Neural progenitor cell (in vitro differentiated cells): Measurements from ENCODE around the gene ZNF691. TPM values are rescaled to one million over a fixed set of nuclear protein-coding genes. Genes with fewer than 3 reads are reported as not detected.
"Not testable (repeated sequence)": the region's sequence is repeated elsewhere in the genome, so short reads cannot be mapped to it uniquely, and the experiment has no call there.

ENCODE experiments used
- DNase-seq: peaks from one replicate; pipeline ENCODE4 v3.0.0-alpha.2; 2016; ENCODE audit warnings: low spot score
- H2AFZ ChIP-seq: fragments of 200-600 bp; sonication (generic); replicated peaks from 2 replicates; pipeline ENCODE4 v1.6.1; 2016; ENCODE audit warnings: antibody characterized with exemption
- H3F3A ChIP-seq: fragments of 200-600 bp; sonication (generic); 2 replicates; pipeline ENCODE4 v1.6.1; 2016; ENCODE audit warnings: antibody characterized with exemption, low read depth
- H3K27ac ChIP-seq: fragments of 200-600 bp; sonication (generic); 2 replicates; pipeline ENCODE4 v1.5.1; 2016; ENCODE audit warnings: mild to moderate bottlenecking
- H3K27me3 ChIP-seq: fragments of 200-600 bp; sonication (generic); 2 replicates; pipeline ENCODE4 v1.6.1; 2016; ENCODE audit warnings: mild to moderate bottlenecking, moderate library complexity
- H3K36me3 ChIP-seq: fragments of 200-600 bp; sonication (generic); 2 replicates; pipeline ENCODE4 v1.5.1; 2016
- H3K4me1 ChIP-seq: fragments of 200-600 bp; sonication (generic); 2 replicates; pipeline ENCODE4 v1.6.1; 2016; ENCODE audit warnings: mixed run types
- H3K4me2 ChIP-seq: fragments of 200-600 bp; sonication (generic); 2 replicates; pipeline ENCODE4 v1.6.1; 2016
- H3K4me3 ChIP-seq: fragments of 200-600 bp; sonication (generic); 2 replicates; pipeline ENCODE4 v1.5.1; 2016
- H3K79me2 ChIP-seq: fragments of 200-600 bp; sonication (generic); 2 replicates; pipeline ENCODE4 v1.6.1; 2016; ENCODE audit warnings: low read depth
- H3K9ac ChIP-seq: fragments of 200-600 bp; sonication (generic); 2 replicates; pipeline ENCODE4 v1.6.1; 2016
- H3K9me3 ChIP-seq: fragments of 200-600 bp; sonication (generic); 2 replicates; pipeline ENCODE4 v1.5.1; 2016; ENCODE audit warnings: low read depth
- H4K20me1 ChIP-seq: fragments of 200-600 bp; sonication (generic); 2 replicates; pipeline ENCODE4 v1.6.1; 2016; ENCODE audit warnings: low read depth
- H3K27ac Mint-ChIP-seq: 3 replicates; pipeline ENCODE4 v1.8.0; 2021; ENCODE audit warnings: mixed read lengths
- H3K27me3 Mint-ChIP-seq: 2 replicates; pipeline ENCODE4 v1.8.0; 2022; ENCODE audit warnings: low read depth, mild to moderate bottlenecking, inconsistent platforms, moderate library complexity, mixed read lengths; ENCODE audit not compliant: insufficient read depth
- H3K36me3 Mint-ChIP-seq: 3 replicates; pipeline ENCODE4 v1.8.0; 2021; ENCODE audit warnings: mixed read lengths
- H3K4me1 Mint-ChIP-seq: 3 replicates; pipeline ENCODE4 v1.8.0; 2021; ENCODE audit warnings: mixed read lengths
- H3K4me3 Mint-ChIP-seq: 3 replicates; pipeline ENCODE4 v1.8.0; 2021; ENCODE audit warnings: mild to moderate bottlenecking, moderate library complexity, mixed read lengths
- H3K9me3 Mint-ChIP-seq: 3 replicates; pipeline ENCODE4 v1.8.0; 2020; ENCODE audit warnings: mixed read lengths
- EZH2 ChIP-seq: fragments of 200-600 bp; sonication (generic); IDR thresholded peaks from 2 replicates; pipeline ENCODE4 v1.6.1; 2017; ENCODE audit warnings: antibody characterized with exemption, mild to moderate bottlenecking, moderate library complexity
- EZH2phosphoT487 ChIP-seq: fragments of 200-600 bp; sonication (generic); IDR thresholded peaks from 2 replicates; pipeline ENCODE4 v1.6.1; 2017; ENCODE audit warnings: antibody characterized with exemption
- total RNA-seq: library from RNA; depleted of rRNA; stranded (reverse); fragments of >200 nt; gene quantifications from 2 replicates; pipeline ENCODE4 v1.2.3, GENCODE V29; 2015; ENCODE audit warnings: low replicate concordance
- TF ChIP-seq, protein P1 (sequence below): fragments of 200-600 bp; sonication (generic); IDR thresholded peaks from 2 replicates; pipeline ENCODE4 v1.5.1; 2017; ENCODE audit warnings: antibody characterized with exemption, mild to moderate bottlenecking

Gene ZNF691
- total RNA-seq, 1 donor from 2014 or later: 17.6 TPM

DNA sequence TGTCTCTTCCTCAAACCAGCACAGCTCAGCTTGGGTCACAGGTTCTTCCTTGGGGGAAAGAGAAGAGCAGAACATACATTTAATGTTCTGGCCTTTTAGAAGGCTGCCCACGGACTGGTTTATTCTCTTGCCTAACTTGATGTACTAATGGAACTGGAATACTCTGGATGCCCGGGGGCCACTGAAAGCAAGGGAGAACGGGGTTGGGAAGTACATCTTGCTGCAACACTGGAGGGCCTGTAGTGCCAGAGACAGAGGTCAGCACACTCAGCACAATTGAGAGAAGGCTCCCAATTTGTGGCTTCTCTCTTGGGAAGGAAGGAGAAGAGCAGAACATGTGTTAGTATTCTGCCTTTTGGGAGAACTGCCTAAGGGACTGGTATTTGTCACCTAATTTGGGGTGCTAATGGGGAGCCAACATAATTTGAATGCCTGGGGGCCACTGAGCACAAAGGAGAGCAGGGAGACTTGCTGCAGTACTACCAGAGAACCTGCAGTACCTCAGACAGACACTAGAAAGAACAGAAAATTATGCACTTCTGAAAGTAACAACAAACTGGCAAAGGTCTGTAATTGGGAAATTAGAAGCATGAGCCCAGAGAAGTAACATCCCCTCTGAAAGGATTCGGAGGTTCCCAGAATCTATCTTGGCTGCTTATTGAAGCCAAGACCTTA, 14.1 kb downstream of the ZNF691 start:
- Histone ChIP-seq H3K4me1 (no peaks in the 10 kb centered on the region), H3K4me3 (no peak overlapping the region), H3K79me2 (no peaks in the 10 kb centered on the region), H2AFZ (no peak overlapping the region), H3K9ac (no peak overlapping the region), H4K20me1 (no peaks in the 10 kb centered on the region), H3K27me3 (no peaks in the 10 kb centered on the region), H3K4me2 (no peak overlapping the region), H3K36me3 (no peaks in the 10 kb centered on the region), H3K9me3 (no peaks in the 10 kb centered on the region), H3K27ac (no peak overlapping the region), H3F3A (no peaks in the 10 kb centered on the region)
- Mint-ChIP-seq H3K27me3 (peaks cover 5% of the 10 kb centered on the region), H3K4me1 (peaks cover 6% of the 10 kb centered on the region), H3K36me3 (peaks cover 33% of the 10 kb centered on the region), H3K4me3 (no peak overlapping the region), H3K27ac (no peak overlapping the region), H3K9me3 (peaks cover 59% of the 10 kb centered on the region)
- DNase-seq: no peak
- no peak for TF ChIP-seq EZH2
- no peak for TF ChIP-seq EZH2phosphoT487
- TF ChIP-seq, protein P1, sequence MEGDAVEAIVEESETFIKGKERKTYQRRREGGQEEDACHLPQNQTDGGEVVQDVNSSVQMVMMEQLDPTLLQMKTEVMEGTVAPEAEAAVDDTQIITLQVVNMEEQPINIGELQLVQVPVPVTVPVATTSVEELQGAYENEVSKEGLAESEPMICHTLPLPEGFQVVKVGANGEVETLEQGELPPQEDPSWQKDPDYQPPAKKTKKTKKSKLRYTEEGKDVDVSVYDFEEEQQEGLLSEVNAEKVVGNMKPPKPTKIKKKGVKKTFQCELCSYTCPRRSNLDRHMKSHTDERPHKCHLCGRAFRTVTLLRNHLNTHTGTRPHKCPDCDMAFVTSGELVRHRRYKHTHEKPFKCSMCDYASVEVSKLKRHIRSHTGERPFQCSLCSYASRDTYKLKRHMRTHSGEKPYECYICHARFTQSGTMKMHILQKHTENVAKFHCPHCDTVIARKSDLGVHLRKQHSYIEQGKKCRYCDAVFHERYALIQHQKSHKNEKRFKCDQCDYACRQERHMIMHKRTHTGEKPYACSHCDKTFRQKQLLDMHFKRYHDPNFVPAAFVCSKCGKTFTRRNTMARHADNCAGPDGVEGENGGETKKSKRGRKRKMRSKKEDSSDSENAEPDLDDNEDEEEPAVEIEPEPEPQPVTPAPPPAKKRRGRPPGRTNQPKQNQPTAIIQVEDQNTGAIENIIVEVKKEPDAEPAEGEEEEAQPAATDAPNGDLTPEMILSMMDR: no peak

DNA sequence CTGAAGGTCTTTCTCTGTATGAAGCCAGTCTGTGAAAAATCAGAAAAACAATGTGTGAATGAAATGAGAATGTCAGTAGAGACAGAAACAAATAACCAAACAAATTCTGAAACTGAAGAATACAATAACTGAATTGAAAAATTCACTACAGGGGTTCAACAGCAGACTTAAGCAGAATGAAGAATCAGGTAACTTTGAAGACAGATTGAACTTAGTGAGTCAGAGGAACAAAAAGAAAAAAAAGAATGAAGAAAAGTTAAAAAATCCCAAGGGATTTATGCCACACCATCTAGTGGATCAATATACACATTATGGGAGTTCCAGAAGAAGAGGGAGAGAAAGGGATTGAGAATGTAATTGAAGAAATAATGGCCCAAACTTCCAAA, 14.6 kb downstream of the ZNF691 start:
- peaks cover 5% of the 10 kb centered on the region for H3K27me3 Mint-ChIP-seq
- no peaks in the 10 kb centered on the region for H4K20me1 ChIP-seq
- H3K4me1 Mint-ChIP-seq: peaks cover 6% of the 10 kb centered on the region
- H2AFZ ChIP-seq: no peak overlapping the region
- no peak for DNase-seq
- no peaks in the 10 kb centered on the region for H3K79me2 ChIP-seq
- H3F3A ChIP-seq: no peaks in the 10 kb centered on the region
- H3K27me3 ChIP-seq: no peaks in the 10 kb centered on the region
- no peak overlapping the region for H3K27ac ChIP-seq
- H3K36me3 Mint-ChIP-seq: peaks cover 29% of the 10 kb centered on the region
- H3K9ac ChIP-seq: no peak overlapping the region
- peaks cover 54% of the 10 kb centered on the region for H3K9me3 Mint-ChIP-seq
- H3K9me3 ChIP-seq: no peaks in the 10 kb centered on the region
- H3K36me3 ChIP-seq: no peaks in the 10 kb centered on the region
- H3K27ac Mint-ChIP-seq: no peak overlapping the region
- no peak overlapping the region for H3K4me3 ChIP-seq
- no peak overlapping the region for H3K4me2 ChIP-seq
- H3K4me1 ChIP-seq: no peaks in the 10 kb centered on the region
- no peak overlapping the region for H3K4me3 Mint-ChIP-seq
- TF ChIP-seq, protein P1: no peak
- TF ChIP-seq EZH2 (no peak), EZH2phosphoT487 (no peak)

DNA sequence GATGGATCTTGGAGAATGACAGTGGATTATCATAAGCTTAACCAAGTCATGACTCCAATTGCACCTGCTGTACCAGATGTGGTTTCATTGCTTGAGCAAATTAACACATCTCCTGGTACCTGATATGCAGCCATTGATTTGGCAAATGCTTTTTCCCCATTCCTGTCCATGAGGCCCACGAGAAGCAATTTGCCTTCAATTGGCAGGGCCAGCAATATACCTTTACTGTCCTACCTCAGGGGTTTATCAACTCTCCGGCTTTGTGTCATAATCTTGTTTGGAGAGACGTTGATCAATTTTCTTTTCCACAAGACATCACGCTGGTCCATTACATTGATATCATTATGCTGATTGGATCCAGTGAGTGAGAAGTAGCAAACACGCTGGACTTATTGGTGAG, 20.1 kb downstream of the ZNF691 start:
- H3K9ac ChIP-seq: no peak overlapping the region
- H3K4me2 ChIP-seq: no peak overlapping the region
- no peaks in the 10 kb centered on the region for H3K27me3 ChIP-seq
- TF ChIP-seq EZH2phosphoT487 (no peak), EZH2 (no peak)
- TF ChIP-seq, protein P1: no peak
- no peaks in the 10 kb centered on the region for H3K4me1 Mint-ChIP-seq
- H3K9me3 ChIP-seq: no peaks in the 10 kb centered on the region
- no peaks in the 10 kb centered on the region for H3K4me1 ChIP-seq
- no peak overlapping the region for H3K27ac ChIP-seq
- peaks cover 10% of the 10 kb centered on the region for H3K9me3 Mint-ChIP-seq
- H2AFZ ChIP-seq: no peak overlapping the region
- no peak overlapping the region for H3K4me3 ChIP-seq
- H3K27me3 Mint-ChIP-seq: no peaks in the 10 kb centered on the region
- H3K4me3 Mint-ChIP-seq: no peak overlapping the region
- H3F3A ChIP-seq: no peaks in the 10 kb centered on the region
- no peaks in the 10 kb centered on the region for H3K36me3 ChIP-seq
- H3K27ac Mint-ChIP-seq: no peak overlapping the region
- DNase-seq: no peak
- no peaks in the 10 kb centered on the region for H3K79me2 ChIP-seq
- no peaks in the 10 kb centered on the region for H3K36me3 Mint-ChIP-seq
- H4K20me1 ChIP-seq: no peaks in the 10 kb centered on the region

DNA sequence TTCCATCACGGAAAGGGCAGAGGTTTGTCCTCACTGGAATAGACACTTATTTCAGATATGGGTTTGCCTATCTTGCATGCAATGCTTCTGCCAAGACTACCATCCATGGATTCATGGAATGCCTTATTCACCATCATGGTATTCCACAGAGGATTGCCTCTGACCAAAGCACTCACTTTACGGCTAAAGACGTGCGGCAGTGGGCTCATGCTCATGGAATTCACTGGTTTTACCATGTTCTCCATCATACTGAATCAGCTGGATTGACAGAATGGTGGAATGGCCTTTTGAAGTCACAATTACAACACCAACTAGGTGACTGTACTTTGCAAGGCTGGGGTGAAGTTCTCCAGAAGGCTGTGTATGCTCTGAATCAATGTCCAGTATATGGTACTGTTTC, 22.1 kb downstream of the ZNF691 start:
- H4K20me1 ChIP-seq, H3K9me3 ChIP-seq, H3K27me3 ChIP-seq, H3K27ac Mint-ChIP-seq, H2AFZ ChIP-seq, H3K9me3 Mint-ChIP-seq, H3K4me1 Mint-ChIP-seq, H3K36me3 Mint-ChIP-seq, H3K4me1 ChIP-seq, H3K79me2 ChIP-seq, H3K4me2 ChIP-seq, H3K4me3 ChIP-seq, H3K27ac ChIP-seq, H3K36me3 ChIP-seq, H3K4me3 Mint-ChIP-seq, DNase-seq, H3F3A ChIP-seq, H3K9ac ChIP-seq, H3K27me3 Mint-ChIP-seq: not testable (repeated sequence)

DNA sequence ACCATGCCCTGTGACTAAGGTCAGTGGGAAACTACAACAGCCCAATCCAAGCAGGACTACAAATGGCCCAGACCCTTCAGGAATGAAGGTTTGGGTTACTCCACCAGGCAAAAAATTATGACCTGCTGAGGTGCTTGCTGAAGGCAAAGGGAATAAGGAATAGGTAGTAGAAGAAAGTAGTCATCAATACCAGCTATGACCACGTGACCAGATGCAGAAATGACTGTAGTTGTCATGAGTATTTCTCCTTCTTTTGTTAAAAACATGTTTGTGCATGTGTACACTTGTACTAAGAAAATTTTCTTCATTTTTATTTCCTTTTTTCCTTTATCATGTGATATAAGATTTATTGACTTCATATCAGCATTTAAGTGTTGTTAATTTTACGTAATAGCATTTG, 22.8 kb downstream of the ZNF691 start:
- H3K36me3 ChIP-seq, H3K27me3 Mint-ChIP-seq, H3K27ac Mint-ChIP-seq, H3K9me3 ChIP-seq, H3F3A ChIP-seq, H3K4me3 Mint-ChIP-seq, H3K9ac ChIP-seq, H3K4me2 ChIP-seq, H3K27me3 ChIP-seq, H3K79me2 ChIP-seq, H3K27ac ChIP-seq, H3K4me1 ChIP-seq, H3K4me3 ChIP-seq, H2AFZ ChIP-seq, H3K4me1 Mint-ChIP-seq, DNase-seq, H3K36me3 Mint-ChIP-seq, H4K20me1 ChIP-seq: not testable (repeated sequence)
- peaks cover 12% of the 10 kb centered on the region for H3K9me3 Mint-ChIP-seq

DNA sequence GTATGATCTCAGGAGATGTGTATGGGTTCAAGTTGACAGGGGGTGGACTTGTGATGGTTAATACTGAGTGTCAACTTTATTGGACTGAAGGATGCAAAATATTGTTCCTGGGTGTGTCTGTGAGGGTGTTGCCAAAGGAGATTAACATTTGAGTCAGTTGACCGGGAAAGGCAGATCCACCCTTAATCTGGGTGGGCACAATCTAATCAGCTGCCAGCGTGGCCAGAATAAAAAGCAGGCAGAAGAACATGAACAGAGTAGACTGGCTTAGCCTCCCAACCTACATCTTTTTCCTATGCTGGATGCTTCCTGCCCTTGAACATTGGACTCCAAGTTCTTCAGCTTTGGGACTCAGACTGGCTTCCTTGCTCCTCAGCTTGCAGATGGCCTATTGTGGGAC, 23.3 kb downstream of the ZNF691 start:
- H3K27me3 Mint-ChIP-seq, H3K27ac ChIP-seq, H3K27me3 ChIP-seq, H3K36me3 ChIP-seq, H3K4me3 ChIP-seq, H3K27ac Mint-ChIP-seq, H3K9me3 ChIP-seq, H3K4me1 Mint-ChIP-seq, H2AFZ ChIP-seq, H3F3A ChIP-seq, H3K4me3 Mint-ChIP-seq, H3K4me1 ChIP-seq, H3K79me2 ChIP-seq, H3K4me2 ChIP-seq, H4K20me1 ChIP-seq, DNase-seq, H3K9ac ChIP-seq, H3K36me3 Mint-ChIP-seq: not testable (repeated sequence)
- peaks cover 13% of the 10 kb centered on the region for H3K9me3 Mint-ChIP-seq
